CD4-positive, alpha-beta memory T cell (primary cell): ENCODE results near the gene KRT78. TPM values are rescaled to one million over a fixed set of nuclear protein-coding genes. Genes with fewer than 3 reads are reported as not detected.

Experiments used
- CTCF ChIA-PET: fragments of 350-600 bp; sonication (Branson Sonifier 250); formaldehyde crosslinking; loops from one replicate; lab custom pipeline; 2021; ENCODE audit warnings: inconsistent platforms; ENCODE audit not compliant: partially characterized antibody; lab: Charles Lee
- POLR2A ChIA-PET: fragments of 350-600 bp; sonication (Branson Sonifier 250); formaldehyde crosslinking; loops from one replicate; lab custom pipeline; 2021; ENCODE audit not compliant: partially characterized antibody; lab: Charles Lee
- DNase-seq, 5 donors: peaks; one replicate each; pipeline versions ENCODE4 v3.0.0 to v3.0.0-alpha.2; 2020 to 2022; ENCODE audit warnings: mixed read lengths in 1 of 5
- H3K27ac ChIP-seq: one replicate; pipeline ENCODE4 v1.7.0; 2013; ENCODE audit warnings: low read depth, low read length
- H3K27me3 ChIP-seq: 2 replicates; pipeline ENCODE4 v1.7.0; 2013; ENCODE audit warnings: mild to moderate bottlenecking, low read length, moderate library complexity; ENCODE audit not compliant: insufficient read depth
- H3K36me3 ChIP-seq: 2 replicates; pipeline ENCODE4 v1.7.0; 2013; ENCODE audit warnings: mild to moderate bottlenecking, low read length, moderate library complexity; ENCODE audit not compliant: insufficient read depth
- H3K4me1 ChIP-seq: 2 replicates; pipeline ENCODE4 v1.7.0; 2013; ENCODE audit warnings: mild to moderate bottlenecking, low read length, moderate library complexity; ENCODE audit not compliant: insufficient read depth
- H3K4me3 ChIP-seq, 2 donors: one replicate each; pipeline ENCODE4 v1.7.0; 2013; ENCODE audit warnings: low read length in 2 of 2, mild to moderate bottlenecking in 1 of 2
- H3K9me3 ChIP-seq, 2 donors: one replicate each; pipeline ENCODE4 v1.7.0; 2013; ENCODE audit warnings: low read length in 2 of 2, control low read depth in 1 of 2; ENCODE audit not compliant: control insufficient read depth in 1 of 2
- H3K27ac Mint-ChIP-seq, 7 donors: one replicate each; pipeline ENCODE4 v1.8.0; 2020 to 2021; ENCODE audit warnings: mixed read lengths in 7 of 7, mild to moderate bottlenecking in 6 of 7, inconsistent platforms in 3 of 7, moderate library complexity in 3 of 7
- H3K27me3 Mint-ChIP-seq, 2 donors: one replicate each; pipeline ENCODE4 v1.8.0; 2020 to 2021; ENCODE audit warnings: mixed read lengths in 2 of 2
- H3K36me3 Mint-ChIP-seq, 2 donors: one replicate each; pipeline ENCODE4 v1.8.0; 2020 to 2021; ENCODE audit warnings: mixed read lengths in 2 of 2, inconsistent platforms in 1 of 2, mild to moderate bottlenecking in 1 of 2
- H3K4me1 Mint-ChIP-seq, 4 donors: one replicate each; pipeline ENCODE4 v1.8.0; 2020 to 2021; ENCODE audit warnings: mixed read lengths in 4 of 4, mild to moderate bottlenecking in 1 of 4
- H3K4me3 Mint-ChIP-seq, 8 donors: one replicate each; pipeline ENCODE4 v1.8.0; 2020 to 2021; ENCODE audit warnings: mixed read lengths in 8 of 8, mild to moderate bottlenecking in 7 of 8, moderate library complexity in 6 of 8, inconsistent platforms in 3 of 8
- H3K9me3 Mint-ChIP-seq, 8 donors: one replicate each; pipeline ENCODE4 v1.8.0; 2020 to 2021; ENCODE audit warnings: mixed read lengths in 8 of 8, mild to moderate bottlenecking in 5 of 8, inconsistent platforms in 3 of 8, moderate library complexity in 1 of 8
- intact Hi-C: fragments of 100-400 bp; cut with micrococcal nuclease; formaldehyde crosslinking; loops from one replicate; pipeline ENCODE4 v1.15.1; 2023
- polyA plus RNA-seq, 2 donors: library from polyadenylated mRNA; unstranded; fragments of 300-500 nt; fragmentation: Illumina TruSeq; gene quantifications; one replicate each; pipeline ENCODE4 v1.2.3, GENCODE V29; 2021
- total RNA-seq, 2 experiments: library from RNA; stranded (reverse); gene quantifications; one replicate each; pipeline ENCODE4 v1.2.3, GENCODE V29; 2021

Gene KRT78
- total and polyA plus RNA-seq, 4 experiments from 2014 or later: not detected

DNA sequence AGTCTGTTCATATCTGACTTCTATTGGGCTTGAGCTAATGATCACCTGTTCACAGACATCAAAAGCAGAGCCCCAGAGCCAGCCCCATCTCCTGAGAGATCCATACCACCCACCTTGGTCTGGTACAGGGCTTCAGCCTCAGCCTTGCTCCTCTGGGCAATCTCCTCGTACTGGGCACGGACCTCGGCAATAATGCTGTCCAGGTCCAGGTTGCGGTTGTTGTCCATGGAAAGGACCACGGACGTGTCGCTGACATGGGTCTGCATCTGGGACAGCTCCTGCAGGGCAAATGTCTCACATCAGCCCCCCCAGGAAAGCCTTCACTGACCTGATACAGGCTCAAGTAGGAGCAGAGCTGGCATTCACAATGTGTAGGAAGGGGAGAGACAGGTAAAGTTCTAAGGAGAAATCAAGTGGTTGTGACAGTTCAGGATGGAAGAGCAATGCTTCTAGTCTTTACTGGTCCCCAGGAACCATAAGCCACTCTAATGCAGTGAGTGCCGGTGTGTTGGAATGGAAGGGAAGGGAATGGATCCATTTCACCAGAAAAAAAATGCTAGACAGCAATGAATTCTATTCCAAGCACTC lies 40.1 kb downstream of the KRT78 start:
- ChIA-PET POLR2A (no interaction called here), CTCF (no interaction called here)
- no peak for DNase-seq
- H3K36me3 Mint-ChIP-seq: no peaks in the 10 kb centered on the region
- Histone ChIP-seq H3K4me3 (no peak overlapping the region), H3K27me3 (no peaks in the 10 kb centered on the region), H3K4me1 (no peaks in the 10 kb centered on the region), H3K9me3 (no peaks in the 10 kb centered on the region), H3K27ac (no peak overlapping the region), H3K36me3 (no peaks in the 10 kb centered on the region)
- H3K27ac Mint-ChIP-seq: no peak overlapping the region
- no peaks in the 10 kb centered on the region for H3K9me3 Mint-ChIP-seq
- intact Hi-C loops: no loop called here
- no peaks in the 10 kb centered on the region for H3K4me1 Mint-ChIP-seq
- no peak overlapping the region for H3K4me3 Mint-ChIP-seq
- peaks cover 0 to 8% of the 10 kb centered on the region in 2 donors for H3K27me3 Mint-ChIP-seq

DNA sequence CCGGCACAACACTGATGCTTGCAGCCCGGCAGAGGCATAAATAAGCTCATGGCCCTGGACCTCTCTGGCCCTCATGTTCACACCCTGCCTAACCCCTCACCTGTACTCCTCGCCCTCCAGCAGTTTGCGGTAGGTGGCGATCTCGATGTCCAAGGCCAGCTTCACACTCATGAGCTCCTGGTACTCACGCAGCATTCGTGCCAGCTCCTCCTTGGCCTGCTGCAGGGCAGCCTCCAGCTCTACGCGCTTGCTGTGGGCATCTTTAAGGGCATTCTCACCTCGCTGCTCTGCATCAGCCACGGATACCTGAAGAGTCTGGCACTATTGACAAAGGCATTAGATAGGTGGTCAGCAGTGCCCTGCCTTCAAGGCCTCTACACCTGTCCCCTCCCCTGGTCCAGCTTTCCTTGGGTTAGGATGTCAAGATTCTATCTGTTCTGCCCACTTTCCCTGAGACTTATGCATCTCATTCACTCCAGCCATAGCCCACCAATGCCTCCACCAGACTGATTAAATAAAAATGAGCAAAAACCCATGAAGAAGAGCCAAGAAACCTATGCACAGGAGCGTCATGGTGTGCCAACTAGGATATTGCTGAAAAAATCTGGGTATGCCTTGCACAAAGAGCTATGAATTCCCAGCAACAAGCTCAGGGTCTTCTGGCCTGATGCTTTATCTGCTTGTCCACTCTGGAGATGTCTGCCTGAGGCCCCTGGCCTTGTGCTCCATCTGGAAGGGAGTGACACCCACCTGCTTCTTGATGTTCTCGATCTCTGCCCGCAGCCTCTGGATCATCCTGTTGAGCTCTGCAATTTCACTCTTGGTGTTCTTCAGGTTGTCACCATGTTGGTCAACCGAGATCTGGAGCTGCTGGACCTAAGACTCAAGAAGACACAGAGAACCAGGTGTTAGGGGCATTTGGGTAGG lies 41.0 kb downstream of the KRT78 start:
- Mint-ChIP-seq H3K4me1 (no peaks in the 10 kb centered on the region), H3K27me3 (peaks cover 0 to 8% of the 10 kb centered on the region in 2 donors), H3K9me3 (no peaks in the 10 kb centered on the region), H3K4me3 (no peak overlapping the region), H3K36me3 (no peaks in the 10 kb centered on the region), H3K27ac (no peak overlapping the region)
- Histone ChIP-seq H3K36me3 (no peaks in the 10 kb centered on the region), H3K27ac (no peak overlapping the region), H3K9me3 (no peaks in the 10 kb centered on the region), H3K4me1 (no peaks in the 10 kb centered on the region), H3K27me3 (no peaks in the 10 kb centered on the region), H3K4me3 (no peak overlapping the region)
- intact Hi-C loops: no loop called here
- ChIA-PET POLR2A (no interaction called here), CTCF (interaction anchor here (0.9 kb wide), 1 partner anchor 9 kb away, joined by 3 read pairs; no protein-coding TSS in a partner anchor)
- DNase-seq: no peak

DNA sequence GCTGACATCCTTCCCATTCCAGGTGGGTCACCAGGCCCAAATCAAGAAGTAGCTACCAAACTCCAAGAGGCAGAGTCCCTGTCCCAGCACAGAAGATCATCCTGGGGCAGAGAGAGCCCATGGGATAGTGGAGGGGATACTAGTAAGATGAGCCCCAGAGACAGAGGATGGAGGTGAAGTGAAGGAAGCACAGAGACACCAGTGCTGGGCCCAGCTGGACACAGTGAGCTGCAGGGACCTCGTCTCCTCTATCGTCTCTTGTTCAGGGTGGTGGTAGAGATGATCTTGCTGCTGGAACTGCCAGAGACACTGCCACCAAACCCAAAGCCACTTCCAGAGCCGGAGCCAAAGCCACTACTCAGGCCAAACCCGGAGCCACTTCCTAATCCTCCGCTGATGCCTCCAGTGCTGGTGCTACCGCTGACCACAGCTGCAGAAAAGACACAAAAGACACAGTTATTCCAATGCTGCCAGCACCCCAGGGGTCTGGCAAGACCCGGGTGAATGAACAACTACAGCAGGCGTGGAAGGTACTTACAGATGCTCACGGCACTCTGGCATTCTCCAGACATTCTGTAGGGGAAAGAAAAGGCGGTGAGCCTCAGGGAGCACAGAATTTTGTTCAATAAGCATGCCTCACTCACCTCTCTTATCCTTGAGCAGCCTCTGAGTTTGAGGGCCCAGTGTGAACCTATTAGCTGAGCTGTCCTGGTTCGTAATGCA lies 41.8 kb downstream of the KRT78 start:
- H3K9me3 Mint-ChIP-seq: no peaks in the 10 kb centered on the region
- no peaks in the 10 kb centered on the region for H3K4me1 Mint-ChIP-seq
- no peaks in the 10 kb centered on the region for H3K36me3 Mint-ChIP-seq
- CTCF ChIA-PET: interaction anchor here (0.9 kb wide), 1 partner anchor 9 kb away, joined by 3 read pairs; no protein-coding TSS in a partner anchor
- Histone ChIP-seq H3K4me3 (no peak overlapping the region), H3K27me3 (no peaks in the 10 kb centered on the region), H3K4me1 (no peaks in the 10 kb centered on the region), H3K27ac (no peak overlapping the region), H3K36me3 (no peaks in the 10 kb centered on the region), H3K9me3 (no peaks in the 10 kb centered on the region)
- H3K27ac Mint-ChIP-seq: no peak overlapping the region
- intact Hi-C loops: no loop called here
- no peak overlapping the region for H3K4me3 Mint-ChIP-seq
- peaks cover 0 to 10% of the 10 kb centered on the region in 2 donors for H3K27me3 Mint-ChIP-seq
- DNase-seq: no peak
- POLR2A ChIA-PET: no interaction called here

DNA sequence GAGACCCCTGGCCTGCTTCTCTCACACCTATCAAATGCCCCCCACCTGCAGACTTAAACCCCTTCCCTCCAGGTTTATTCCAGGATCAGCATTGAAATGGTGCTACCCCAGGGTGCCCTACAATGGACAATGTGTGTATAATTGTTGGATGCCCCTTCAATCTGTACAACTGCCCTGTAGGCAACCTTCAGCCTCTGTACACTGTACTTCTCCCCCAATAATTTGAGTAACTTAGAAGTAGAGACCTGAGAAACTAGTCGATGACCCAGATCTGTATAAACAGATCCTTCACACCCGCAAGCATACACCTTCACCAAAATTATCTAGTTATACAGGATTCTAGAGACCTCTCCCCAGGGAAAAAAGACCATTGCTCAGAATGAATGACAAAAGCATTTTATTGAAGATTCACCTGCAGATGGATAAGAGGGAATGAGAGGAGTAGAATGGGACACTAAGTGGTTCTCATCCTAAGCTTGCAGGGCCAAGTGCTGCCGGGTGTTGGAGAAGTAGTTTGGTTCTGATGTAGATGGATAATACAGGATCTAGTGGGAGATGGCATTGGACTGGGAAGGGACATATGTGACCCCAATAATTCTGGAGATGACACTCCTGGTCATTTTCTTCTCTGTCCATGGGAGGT lies 42.5 kb downstream of the KRT78 start:
- Mint-ChIP-seq H3K27ac (no peak overlapping the region), H3K36me3 (no peaks in the 10 kb centered on the region), H3K4me1 (no peaks in the 10 kb centered on the region), H3K9me3 (no peaks in the 10 kb centered on the region), H3K4me3 (no peak overlapping the region), H3K27me3 (peaks cover 0 to 11% of the 10 kb centered on the region in 2 donors)
- H3K27me3 ChIP-seq: no peaks in the 10 kb centered on the region
- POLR2A ChIA-PET: no interaction called here
- intact Hi-C loops: no loop called here
- DNase-seq: no peak
- H3K9me3 ChIP-seq: no peaks in the 10 kb centered on the region
- H3K4me1 ChIP-seq: no peaks in the 10 kb centered on the region
- CTCF ChIA-PET: no interaction called here
- H3K27ac ChIP-seq: no peak overlapping the region
- no peak overlapping the region for H3K4me3 ChIP-seq
- no peaks in the 10 kb centered on the region for H3K36me3 ChIP-seq

DNA sequence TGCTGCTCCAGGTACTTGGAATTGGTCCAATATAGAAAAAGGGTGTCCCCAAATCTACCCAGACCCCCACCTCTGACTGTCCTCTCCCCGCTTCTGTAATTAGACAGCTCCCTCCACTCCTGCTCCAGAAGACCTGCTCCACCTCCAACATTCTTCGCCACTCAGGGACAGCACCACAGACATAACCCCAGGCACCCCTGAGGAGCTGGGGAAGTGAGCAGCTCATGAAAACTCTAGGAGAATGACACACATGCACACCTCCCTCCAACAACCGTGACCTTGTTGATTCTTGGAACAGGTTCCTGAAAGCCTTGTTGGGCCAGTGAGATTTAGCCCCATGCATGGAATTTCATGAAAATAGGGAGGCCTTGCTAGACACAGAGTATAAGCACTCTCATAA lies 43.1 kb downstream of the KRT78 start:
- ChIA-PET POLR2A (no interaction called here), CTCF (no interaction called here)
- Mint-ChIP-seq H3K4me1 (no peaks in the 10 kb centered on the region), H3K27me3 (peaks cover 0 to 13% of the 10 kb centered on the region in 2 donors), H3K27ac (no peak overlapping the region), H3K36me3 (no peaks in the 10 kb centered on the region), H3K9me3 (no peaks in the 10 kb centered on the region), H3K4me3 (no peak overlapping the region)
- H3K27me3 ChIP-seq: no peaks in the 10 kb centered on the region
- intact Hi-C loops: no loop called here
- no peak overlapping the region for H3K4me3 ChIP-seq
- H3K9me3 ChIP-seq: no peaks in the 10 kb centered on the region
- H3K27ac ChIP-seq: no peak overlapping the region
- no peaks in the 10 kb centered on the region for H3K4me1 ChIP-seq
- H3K36me3 ChIP-seq: no peaks in the 10 kb centered on the region
- no peak for DNase-seq

DNA sequence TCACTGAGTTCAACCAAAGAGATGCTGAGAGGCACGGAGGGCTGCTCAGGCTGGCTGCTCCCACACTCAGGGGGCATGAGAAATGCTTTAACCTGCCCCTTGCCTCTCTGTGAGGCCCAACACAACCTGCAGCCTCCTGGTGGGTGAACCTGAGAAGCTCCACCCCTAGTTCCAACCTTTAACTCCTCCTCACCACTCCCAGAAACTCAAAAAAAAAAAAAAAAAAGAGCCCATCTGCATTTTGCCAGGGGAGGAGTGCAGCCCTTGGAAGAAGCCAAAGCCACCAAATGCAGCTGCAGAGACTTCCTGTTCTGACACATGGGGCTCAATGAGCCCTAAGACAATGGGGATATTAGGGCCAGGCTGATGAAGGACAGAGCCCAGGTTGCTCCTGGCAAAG lies 43.8 kb downstream of the KRT78 start:
- Histone ChIP-seq H3K4me3 (no peak overlapping the region), H3K36me3 (no peaks in the 10 kb centered on the region), H3K27me3 (no peaks in the 10 kb centered on the region), H3K9me3 (no peaks in the 10 kb centered on the region), H3K4me1 (no peaks in the 10 kb centered on the region), H3K27ac (no peak overlapping the region)
- Mint-ChIP-seq H3K4me3 (no peak overlapping the region), H3K36me3 (no peaks in the 10 kb centered on the region), H3K27ac (no peak overlapping the region), H3K4me1 (no peaks in the 10 kb centered on the region), H3K27me3 (peaks cover 0 to 13% of the 10 kb centered on the region in 2 donors), H3K9me3 (no peaks in the 10 kb centered on the region)
- no peak for DNase-seq
- intact Hi-C loops: no loop called here
- CTCF ChIA-PET: no interaction called here
- POLR2A ChIA-PET: no interaction called here

DNA sequence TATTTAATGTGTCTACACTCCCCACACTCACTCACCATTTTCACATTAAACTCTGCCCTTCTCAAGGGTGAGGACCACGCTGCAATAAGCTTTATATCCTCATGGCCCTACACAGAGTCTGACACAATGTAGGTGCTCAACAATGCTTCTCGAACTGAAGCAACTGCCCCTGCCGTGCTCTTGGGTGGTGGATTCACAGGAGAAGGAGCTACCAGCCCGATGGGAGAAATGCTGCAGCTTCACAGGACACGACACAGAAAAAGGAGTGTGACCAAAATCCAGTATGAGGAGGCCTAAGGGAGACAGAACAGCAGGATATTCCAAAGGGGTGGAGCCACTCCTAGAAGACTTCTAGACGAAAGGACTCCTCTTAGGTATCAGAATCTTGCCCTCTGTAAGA lies 46.4 kb downstream of the KRT78 start:
- Histone ChIP-seq H3K36me3 (no peaks in the 10 kb centered on the region), H3K4me3 (no peak overlapping the region), H3K27me3 (no peaks in the 10 kb centered on the region), H3K4me1 (no peaks in the 10 kb centered on the region), H3K9me3 (no peaks in the 10 kb centered on the region), H3K27ac (no peak overlapping the region)
- no peaks in the 10 kb centered on the region for H3K36me3 Mint-ChIP-seq
- H3K9me3 Mint-ChIP-seq: peaks cover 0 to 2% (median 0%) of the 10 kb centered on the region in 8 donors
- intact Hi-C loops: no loop called here
- DNase-seq: no peak
- peaks cover 2 to 5% of the 10 kb centered on the region in 2 donors for H3K27me3 Mint-ChIP-seq
- H3K4me3 Mint-ChIP-seq: no peak overlapping the region
- H3K4me1 Mint-ChIP-seq: no peaks in the 10 kb centered on the region
- ChIA-PET POLR2A (no interaction called here), CTCF (no interaction called here)
- no peak overlapping the region for H3K27ac Mint-ChIP-seq
